ENCODE measurements around the gene GPR148. TPM values are rescaled to one million over a fixed set of nuclear protein-coding genes. Genes with fewer than 3 reads are reported as not detected.

Gene GPR148
- total RNA-seq, 1 experiment from 2014 or later = not detected

DNA sequence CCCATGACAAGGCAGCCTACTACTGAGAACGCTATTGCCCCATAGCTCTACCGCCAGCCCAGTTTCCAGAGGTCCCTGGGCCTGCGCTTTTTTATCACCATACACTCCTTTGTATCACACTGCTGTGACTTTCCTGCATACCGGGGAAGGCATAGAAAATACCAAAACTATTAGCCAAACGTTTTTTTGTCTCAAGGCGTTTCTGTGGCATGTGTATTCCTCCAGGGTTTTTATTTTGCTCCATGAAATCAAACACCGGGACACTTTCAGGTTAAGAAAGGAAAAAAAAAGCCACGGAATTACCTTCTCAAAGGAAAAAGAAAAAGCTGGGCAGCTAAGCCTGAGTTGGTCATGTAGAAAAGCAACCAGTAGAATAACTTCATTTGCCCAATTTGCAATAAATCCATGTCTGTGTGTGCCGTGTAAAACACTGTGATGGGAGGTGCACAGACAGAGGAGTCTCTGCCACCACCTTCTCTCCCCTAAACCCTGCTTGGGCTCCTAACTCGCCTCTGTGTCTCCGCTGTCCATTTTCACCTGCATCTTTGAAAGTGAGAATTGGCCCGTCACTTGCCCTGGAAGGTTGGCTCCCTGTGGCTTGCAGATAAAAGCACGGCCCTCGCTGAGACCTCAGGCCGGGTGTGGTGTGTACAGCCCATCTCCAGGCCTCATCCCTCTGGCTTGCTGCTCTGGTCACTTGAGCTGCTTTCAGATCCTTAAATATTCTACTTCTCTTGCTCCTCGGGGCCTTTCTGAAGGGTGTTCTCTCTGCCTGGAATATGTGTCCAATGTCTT, 28.2 kb downstream of the GPR148 start:
- Histone ChIP-seq H3K27ac (ENCODE audit: insufficient read length, low read depth, low read length) (no peak overlapping the region), H2AFZ (ENCODE audit: low read length) (no peak overlapping the region), H3K4me2 (ENCODE audit: insufficient read depth, insufficient read length, low read length) (peak overlapping the region; percentile 30), H3K18ac (ENCODE audit: insufficient read length, low read depth, low read length) (no peak overlapping the region), H2BK12ac (ENCODE audit: insufficient read length, low read depth, low read length) (no peak overlapping the region), H3K79me1 (ENCODE audit: insufficient read depth, low read depth, low read length, poor library complexity, severe bottlenecking) (no peaks in the 10 kb centered on the region), H3K14ac (ENCODE audit: insufficient read depth, low read length) (no peak overlapping the region), H2AK5ac (ENCODE audit: insufficient read length, low read length) (no peak overlapping the region), H3K23me2 (ENCODE audit: insufficient read length, low read depth, low read length, poor library complexity, severe bottlenecking) (peaks cover 12% of the 10 kb centered on the region), H2BK20ac (ENCODE audit: low read depth, low read length, poor library complexity, severe bottlenecking) (no peak overlapping the region), H3K4ac (ENCODE audit: low read depth, low read length) (no peak overlapping the region), H2BK5ac (ENCODE audit: insufficient read length, low read length) (no peak overlapping the region), H4K91ac (ENCODE audit: insufficient read length, low read depth, low read length) (no peak overlapping the region), H2BK15ac (ENCODE audit: low read depth, low read length) (no peak overlapping the region), H3K9ac (ENCODE audit: extremely low read depth, insufficient read length, low read length) (no peak overlapping the region), H3K27me3 (ENCODE audit: insufficient read depth, low read length) (peaks cover 3% of the 10 kb centered on the region; the same call in 1 of the 2 replicates), H3T11ph (ENCODE audit: low read length) (no peak overlapping the region), H3K4me1 (ENCODE audit: insufficient read depth, low read length) (no peaks in the 10 kb centered on the region), H4K8ac (replicated peaks; ENCODE audit: insufficient read length, low read depth, low read length) (no peak overlapping the region), H3K23ac (ENCODE audit: insufficient read length, low read depth, low read length) (no peak overlapping the region), H4K20me1 (ENCODE audit: control insufficient read depth, insufficient read depth, insufficient read length) (no peaks in the 10 kb centered on the region), H3K79me2 (ENCODE audit: insufficient read depth, low read length) (no peaks in the 10 kb centered on the region), H2BK120ac (ENCODE audit: low read depth, low read length, poor library complexity, severe bottlenecking) (no peak overlapping the region), H3K9me3 (ENCODE audit: control insufficient read depth, low read depth, low read length) (no peaks in the 10 kb centered on the region), H4K5ac (ENCODE audit: insufficient read length, low read depth, low read length) (no peak overlapping the region), H3K56ac (ENCODE audit: insufficient read length, low read depth, low read length) (no peak overlapping the region)
- whole genome bisulfite sequencing (ENCODE audit: extremely low coverage, insufficient read length, low lambda C conversion rate) = no CpG with 5 or more reads among the region's 16 CpGs
- H3K36me3 Mint-ChIP-seq (ENCODE audit: insufficient read depth in 1 of 3, low read depth in 3 of 3) = no peaks in the 10 kb centered on the region; a peak in 1 of 7 replicates
- peaks cover 19 to 20% of the 10 kb centered on the region in 2 experiments for H3K4me1 Mint-ChIP-seq
- H3K9me3 Mint-ChIP-seq = no peaks in the 10 kb centered on the region; a peak in 1 of 5 replicates
- H3K27me3 Mint-ChIP-seq (ENCODE audit: low read depth) = peaks cover 68% of the 10 kb centered on the region
- no peak for DNase-seq
- H3K27ac Mint-ChIP-seq = no peak overlapping the region
- TF ChIP-seq, protein P1, sequence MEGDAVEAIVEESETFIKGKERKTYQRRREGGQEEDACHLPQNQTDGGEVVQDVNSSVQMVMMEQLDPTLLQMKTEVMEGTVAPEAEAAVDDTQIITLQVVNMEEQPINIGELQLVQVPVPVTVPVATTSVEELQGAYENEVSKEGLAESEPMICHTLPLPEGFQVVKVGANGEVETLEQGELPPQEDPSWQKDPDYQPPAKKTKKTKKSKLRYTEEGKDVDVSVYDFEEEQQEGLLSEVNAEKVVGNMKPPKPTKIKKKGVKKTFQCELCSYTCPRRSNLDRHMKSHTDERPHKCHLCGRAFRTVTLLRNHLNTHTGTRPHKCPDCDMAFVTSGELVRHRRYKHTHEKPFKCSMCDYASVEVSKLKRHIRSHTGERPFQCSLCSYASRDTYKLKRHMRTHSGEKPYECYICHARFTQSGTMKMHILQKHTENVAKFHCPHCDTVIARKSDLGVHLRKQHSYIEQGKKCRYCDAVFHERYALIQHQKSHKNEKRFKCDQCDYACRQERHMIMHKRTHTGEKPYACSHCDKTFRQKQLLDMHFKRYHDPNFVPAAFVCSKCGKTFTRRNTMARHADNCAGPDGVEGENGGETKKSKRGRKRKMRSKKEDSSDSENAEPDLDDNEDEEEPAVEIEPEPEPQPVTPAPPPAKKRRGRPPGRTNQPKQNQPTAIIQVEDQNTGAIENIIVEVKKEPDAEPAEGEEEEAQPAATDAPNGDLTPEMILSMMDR (conservative IDR thresholded peaks at IDR 0.05) = no peak
- peak overlapping the region; percentile 72 to 82 for H3K4me3 Mint-ChIP-seq

All from H9 (cell line).